ENCODE measurements around the gene KDM8. TPM values are rescaled to one million over a fixed set of nuclear protein-coding genes. Genes with fewer than 3 reads are reported as not detected.

The KDM8 gene
- total and polyA plus RNA-seq, 9 of the 15 experiments (the other 6 are each of a cell fraction or from before 2014, with no cell fraction given) = 0.61 to 9.1 (median 5.4) TPM

DNA sequence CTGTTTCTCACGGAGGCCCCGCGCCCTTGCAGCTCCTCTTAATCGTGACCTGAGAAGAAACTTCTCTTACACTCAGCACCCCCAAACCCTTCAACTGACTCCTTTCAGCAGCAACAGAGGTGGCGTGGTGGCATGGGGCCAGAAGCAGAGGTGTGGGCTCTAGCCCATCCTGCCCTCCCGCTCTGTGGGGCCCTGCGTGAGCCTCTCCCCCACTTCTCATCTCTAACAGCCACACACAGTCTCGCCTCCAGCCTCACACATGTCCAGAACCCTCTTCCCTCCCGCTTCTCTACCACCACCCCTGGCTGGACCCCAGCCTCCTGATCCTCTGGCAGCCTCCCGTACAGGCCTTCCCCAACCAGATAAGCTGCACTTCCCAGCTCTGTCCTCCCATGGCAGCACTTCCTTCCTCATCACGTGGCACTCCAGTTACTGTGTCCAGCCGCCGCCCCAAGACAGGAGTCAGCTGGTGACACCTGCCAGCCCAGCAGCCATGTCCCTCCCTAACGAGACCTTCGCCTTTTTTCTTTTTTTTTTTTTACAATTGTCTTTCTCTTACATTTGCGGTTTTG is 34.8 kb downstream of the KDM8 start (continued):
- TF ChIP-seq SPI1 (IDR thresholded peaks at IDR 0.05; ENCODE audit: borderline replicate concordance, low read depth, low read length) = peak; percentile 77; the same call in 1 of the 2 replicates
- no peak for TF ChIP-seq SREBF1 (IDR thresholded peaks at IDR 0.05; ENCODE audit: borderline replicate concordance, low read depth, low read length)
- no peak for TF ChIP-seq RBM17 (IDR thresholded peaks at IDR 0.05; ENCODE audit: borderline replicate concordance, low read depth, low read length)
- no peak for TF ChIP-seq CBX2 (IDR thresholded peaks at IDR 0.05; ENCODE audit: insufficient read depth, low read length, poor library complexity, severe bottlenecking)
- TF ChIP-seq, protein P1, sequence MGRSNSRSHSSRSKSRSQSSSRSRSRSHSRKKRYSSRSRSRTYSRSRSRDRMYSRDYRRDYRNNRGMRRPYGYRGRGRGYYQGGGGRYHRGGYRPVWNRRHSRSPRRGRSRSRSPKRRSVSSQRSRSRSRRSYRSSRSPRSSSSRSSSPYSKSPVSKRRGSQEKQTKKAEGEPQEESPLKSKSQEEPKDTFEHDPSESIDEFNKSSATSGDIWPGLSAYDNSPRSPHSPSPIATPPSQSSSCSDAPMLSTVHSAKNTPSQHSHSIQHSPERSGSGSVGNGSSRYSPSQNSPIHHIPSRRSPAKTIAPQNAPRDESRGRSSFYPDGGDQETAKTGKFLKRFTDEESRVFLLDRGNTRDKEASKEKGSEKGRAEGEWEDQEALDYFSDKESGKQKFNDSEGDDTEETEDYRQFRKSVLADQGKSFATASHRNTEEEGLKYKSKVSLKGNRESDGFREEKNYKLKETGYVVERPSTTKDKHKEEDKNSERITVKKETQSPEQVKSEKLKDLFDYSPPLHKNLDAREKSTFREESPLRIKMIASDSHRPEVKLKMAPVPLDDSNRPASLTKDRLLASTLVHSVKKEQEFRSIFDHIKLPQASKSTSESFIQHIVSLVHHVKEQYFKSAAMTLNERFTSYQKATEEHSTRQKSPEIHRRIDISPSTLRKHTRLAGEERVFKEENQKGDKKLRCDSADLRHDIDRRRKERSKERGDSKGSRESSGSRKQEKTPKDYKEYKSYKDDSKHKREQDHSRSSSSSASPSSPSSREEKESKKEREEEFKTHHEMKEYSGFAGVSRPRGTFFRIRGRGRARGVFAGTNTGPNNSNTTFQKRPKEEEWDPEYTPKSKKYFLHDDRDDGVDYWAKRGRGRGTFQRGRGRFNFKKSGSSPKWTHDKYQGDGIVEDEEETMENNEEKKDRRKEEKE (IDR thresholded peaks at IDR 0.05; ENCODE audit: borderline replicate concordance in 1 of 2, control insufficient read depth in 1 of 2, low read depth in 2 of 2, low read length in 1 of 2) = no peak
- TF ChIP-seq ZFP91 (CRISPR knock-in tag; IDR thresholded peaks at IDR 0.05) = no peak
- TF ChIP-seq MYBL2 (IDR thresholded peaks at IDR 0.05; ENCODE audit: low read depth) = no peak
- TF ChIP-seq MYBL2 (CRISPR knock-in tag; IDR thresholded peaks at IDR 0.05; ENCODE audit: borderline replicate concordance) = no peak
- TF ChIP-seq, protein P2, sequence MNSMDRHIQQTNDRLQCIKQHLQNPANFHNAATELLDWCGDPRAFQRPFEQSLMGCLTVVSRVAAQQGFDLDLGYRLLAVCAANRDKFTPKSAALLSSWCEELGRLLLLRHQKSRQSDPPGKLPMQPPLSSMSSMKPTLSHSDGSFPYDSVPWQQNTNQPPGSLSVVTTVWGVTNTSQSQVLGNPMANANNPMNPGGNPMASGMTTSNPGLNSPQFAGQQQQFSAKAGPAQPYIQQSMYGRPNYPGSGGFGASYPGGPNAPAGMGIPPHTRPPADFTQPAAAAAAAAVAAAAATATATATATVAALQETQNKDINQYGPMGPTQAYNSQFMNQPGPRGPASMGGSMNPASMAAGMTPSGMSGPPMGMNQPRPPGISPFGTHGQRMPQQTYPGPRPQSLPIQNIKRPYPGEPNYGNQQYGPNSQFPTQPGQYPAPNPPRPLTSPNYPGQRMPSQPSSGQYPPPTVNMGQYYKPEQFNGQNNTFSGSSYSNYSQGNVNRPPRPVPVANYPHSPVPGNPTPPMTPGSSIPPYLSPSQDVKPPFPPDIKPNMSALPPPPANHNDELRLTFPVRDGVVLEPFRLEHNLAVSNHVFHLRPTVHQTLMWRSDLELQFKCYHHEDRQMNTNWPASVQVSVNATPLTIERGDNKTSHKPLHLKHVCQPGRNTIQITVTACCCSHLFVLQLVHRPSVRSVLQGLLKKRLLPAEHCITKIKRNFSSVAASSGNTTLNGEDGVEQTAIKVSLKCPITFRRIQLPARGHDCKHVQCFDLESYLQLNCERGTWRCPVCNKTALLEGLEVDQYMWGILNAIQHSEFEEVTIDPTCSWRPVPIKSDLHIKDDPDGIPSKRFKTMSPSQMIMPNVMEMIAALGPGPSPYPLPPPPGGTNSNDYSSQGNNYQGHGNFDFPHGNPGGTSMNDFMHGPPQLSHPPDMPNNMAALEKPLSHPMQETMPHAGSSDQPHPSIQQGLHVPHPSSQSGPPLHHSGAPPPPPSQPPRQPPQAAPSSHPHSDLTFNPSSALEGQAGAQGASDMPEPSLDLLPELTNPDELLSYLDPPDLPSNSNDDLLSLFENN (IDR thresholded peaks at IDR 0.05; ENCODE audit: low read depth in 2 of 2, low read length in 2 of 2) = no peak
- no peak for TF ChIP-seq ZNF408 (CRISPR knock-in tag; IDR thresholded peaks at IDR 0.05; ENCODE audit: low read depth)
- TF ChIP-seq, protein P3, sequence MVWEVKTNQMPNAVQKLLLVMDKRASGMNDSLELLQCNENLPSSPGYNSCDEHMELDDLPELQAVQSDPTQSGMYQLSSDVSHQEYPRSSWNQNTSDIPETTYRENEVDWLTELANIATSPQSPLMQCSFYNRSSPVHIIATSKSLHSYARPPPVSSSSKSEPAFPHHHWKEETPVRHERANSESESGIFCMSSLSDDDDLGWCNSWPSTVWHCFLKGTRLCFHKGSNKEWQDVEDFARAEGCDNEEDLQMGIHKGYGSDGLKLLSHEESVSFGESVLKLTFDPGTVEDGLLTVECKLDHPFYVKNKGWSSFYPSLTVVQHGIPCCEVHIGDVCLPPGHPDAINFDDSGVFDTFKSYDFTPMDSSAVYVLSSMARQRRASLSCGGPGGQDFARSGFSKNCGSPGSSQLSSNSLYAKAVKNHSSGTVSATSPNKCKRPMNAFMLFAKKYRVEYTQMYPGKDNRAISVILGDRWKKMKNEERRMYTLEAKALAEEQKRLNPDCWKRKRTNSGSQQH (CRISPR knock-in tag; IDR thresholded peaks at IDR 0.05) = peak; percentile 7; the same call in 1 of the 2 replicates
- TF ChIP-seq RBM39 (optimal IDR thresholded peaks at IDR 0.05; ENCODE audit: low read depth, low read length) = no peak
- no peak for TF ChIP-seq ZNF282 (CRISPR knock-in tag; IDR thresholded peaks at IDR 0.05)
- TF ChIP-seq KAT8 (IDR thresholded peaks at IDR 0.05; ENCODE audit: low read depth) = no peak
- TF ChIP-seq TCF3 (CRISPR knock-in tag; IDR thresholded peaks at IDR 0.05) = no peak
- TF ChIP-seq ZNF12 (CRISPR knock-in tag; IDR thresholded peaks at IDR 0.05) = no peak
- no peak for TF ChIP-seq MXI1 (IDR thresholded peaks at IDR 0.05; ENCODE audit: low read depth, low read length)

All from K562 (cell line).